Measurements from ENCODE around the gene VGLL3.

DNA sequence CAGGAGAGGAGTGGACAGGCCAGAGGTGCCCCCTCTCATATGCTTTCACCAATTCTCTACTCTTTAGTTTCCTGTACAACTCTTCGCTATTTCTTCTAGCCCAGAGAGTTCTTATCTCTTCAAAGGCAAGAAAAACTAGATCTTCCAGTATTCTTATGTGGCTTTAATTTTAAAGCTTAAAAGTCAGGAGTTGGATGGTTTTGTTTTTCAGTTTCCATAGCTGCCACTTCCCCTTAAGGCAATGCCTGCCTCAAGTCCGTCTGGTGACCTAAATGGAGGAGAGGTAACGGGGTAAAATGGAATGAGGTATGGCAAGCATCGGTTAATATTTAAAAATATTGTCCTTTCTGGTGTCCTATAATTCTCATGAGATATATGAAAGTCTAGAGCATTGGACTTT is 11.4 kb upstream of the VGLL3 start:
- TF ChIP-seq, protein P1, sequence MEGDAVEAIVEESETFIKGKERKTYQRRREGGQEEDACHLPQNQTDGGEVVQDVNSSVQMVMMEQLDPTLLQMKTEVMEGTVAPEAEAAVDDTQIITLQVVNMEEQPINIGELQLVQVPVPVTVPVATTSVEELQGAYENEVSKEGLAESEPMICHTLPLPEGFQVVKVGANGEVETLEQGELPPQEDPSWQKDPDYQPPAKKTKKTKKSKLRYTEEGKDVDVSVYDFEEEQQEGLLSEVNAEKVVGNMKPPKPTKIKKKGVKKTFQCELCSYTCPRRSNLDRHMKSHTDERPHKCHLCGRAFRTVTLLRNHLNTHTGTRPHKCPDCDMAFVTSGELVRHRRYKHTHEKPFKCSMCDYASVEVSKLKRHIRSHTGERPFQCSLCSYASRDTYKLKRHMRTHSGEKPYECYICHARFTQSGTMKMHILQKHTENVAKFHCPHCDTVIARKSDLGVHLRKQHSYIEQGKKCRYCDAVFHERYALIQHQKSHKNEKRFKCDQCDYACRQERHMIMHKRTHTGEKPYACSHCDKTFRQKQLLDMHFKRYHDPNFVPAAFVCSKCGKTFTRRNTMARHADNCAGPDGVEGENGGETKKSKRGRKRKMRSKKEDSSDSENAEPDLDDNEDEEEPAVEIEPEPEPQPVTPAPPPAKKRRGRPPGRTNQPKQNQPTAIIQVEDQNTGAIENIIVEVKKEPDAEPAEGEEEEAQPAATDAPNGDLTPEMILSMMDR (IDR thresholded peaks at IDR 0.05), result no peak
- no peak for TF ChIP-seq ZFX (IDR thresholded peaks at IDR 0.05; ENCODE audit: borderline replicate concordance)
